Adrenal gland (tissue), 5 donors: ENCODE results near the gene RER1.

ENCODE experiments used
- POLR2A ChIP-seq, 2 donors: fragments of 450-650 bp; IDR thresholded peaks; one replicate each; pipeline ENCODE4 v1.6.1; 2017; ENCODE audit warnings: antibody characterized with exemption in 2 of 2, mild to moderate bottlenecking in 2 of 2, moderate library complexity in 1 of 2
- TF ChIP-seq, protein P1 (sequence below), 6 experiments: fragments of 450-650 bp in 4 of 6; fragments of 200-600 bp in 2 of 6; sonication (generic) in 1 of 6; IDR thresholded peaks; 1 replicate in 5 of 6; 2 replicates in 1 of 6; pipeline versions ENCODE4 v1.5.1 to v1.8.0; 2016 to 2021; ENCODE audit warnings: antibody characterized with exemption in 6 of 6, mild to moderate bottlenecking in 2 of 6, moderate library complexity in 1 of 6
- donor health status: DM: no; HTN: no; CAD: no.

DNA sequence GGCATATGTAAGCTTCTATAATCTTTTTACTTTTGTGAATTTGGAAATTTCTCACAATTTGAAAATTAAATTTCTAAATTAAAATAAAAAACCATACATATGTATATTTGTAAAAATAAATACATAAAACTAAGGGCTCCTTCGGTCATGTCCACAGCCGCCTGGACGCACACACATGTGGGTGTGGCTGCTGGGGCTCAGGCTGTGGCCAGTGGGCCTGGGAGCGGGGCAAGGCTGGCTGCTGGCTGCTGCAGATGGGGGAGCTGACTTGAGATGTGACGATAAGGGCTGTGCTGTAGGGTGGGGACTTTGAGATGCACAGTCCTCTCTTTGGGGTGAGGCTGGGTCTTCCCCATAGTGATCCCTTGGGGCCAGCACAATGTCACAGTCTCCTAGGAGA, 4.8 kb downstream of the RER1 start:
- TF ChIP-seq, protein P1, sequence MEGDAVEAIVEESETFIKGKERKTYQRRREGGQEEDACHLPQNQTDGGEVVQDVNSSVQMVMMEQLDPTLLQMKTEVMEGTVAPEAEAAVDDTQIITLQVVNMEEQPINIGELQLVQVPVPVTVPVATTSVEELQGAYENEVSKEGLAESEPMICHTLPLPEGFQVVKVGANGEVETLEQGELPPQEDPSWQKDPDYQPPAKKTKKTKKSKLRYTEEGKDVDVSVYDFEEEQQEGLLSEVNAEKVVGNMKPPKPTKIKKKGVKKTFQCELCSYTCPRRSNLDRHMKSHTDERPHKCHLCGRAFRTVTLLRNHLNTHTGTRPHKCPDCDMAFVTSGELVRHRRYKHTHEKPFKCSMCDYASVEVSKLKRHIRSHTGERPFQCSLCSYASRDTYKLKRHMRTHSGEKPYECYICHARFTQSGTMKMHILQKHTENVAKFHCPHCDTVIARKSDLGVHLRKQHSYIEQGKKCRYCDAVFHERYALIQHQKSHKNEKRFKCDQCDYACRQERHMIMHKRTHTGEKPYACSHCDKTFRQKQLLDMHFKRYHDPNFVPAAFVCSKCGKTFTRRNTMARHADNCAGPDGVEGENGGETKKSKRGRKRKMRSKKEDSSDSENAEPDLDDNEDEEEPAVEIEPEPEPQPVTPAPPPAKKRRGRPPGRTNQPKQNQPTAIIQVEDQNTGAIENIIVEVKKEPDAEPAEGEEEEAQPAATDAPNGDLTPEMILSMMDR (IDR thresholded peaks at IDR 0.05) = no peak
- no peak for TF ChIP-seq POLR2A (IDR thresholded peaks at IDR 0.05)
